Fibroblast of lung (primary cell): Measurements from ENCODE around the gene SSX2. TPM values are rescaled to one million over a fixed set of nuclear protein-coding genes. Genes with fewer than 3 reads are reported as not detected.
"Not testable (repeated sequence)": the region's sequence is repeated elsewhere in the genome, so short reads cannot be mapped to it uniquely, and the experiment has no call there.

ENCODE experiments used
- DNase-seq, 2 donors: peaks; one replicate each; pipeline versions ENCODE4 v3.0.0 to v3.0.0-alpha.2; 2010; ENCODE audit warnings: low read depth in 2 of 2
- H2AFZ ChIP-seq: 2 replicates; pipeline ENCODE4 v1.5.1; 2012; ENCODE audit warnings: low read length, control low read depth, inconsistent platforms
- H3K27ac ChIP-seq: 2 replicates; pipeline ENCODE4 v1.5.1; 2011; ENCODE audit warnings: low read length, control low read depth; ENCODE audit not compliant: insufficient read depth
- H3K27me3 ChIP-seq: 2 replicates; pipeline ENCODE4 v1.5.1; 2011; ENCODE audit warnings: mild to moderate bottlenecking, low read length; ENCODE audit not compliant: control insufficient read depth, insufficient read depth
- H3K36me3 ChIP-seq: 2 replicates; pipeline ENCODE4 v1.5.1; 2011; ENCODE audit warnings: low read length; ENCODE audit not compliant: control insufficient read depth, insufficient read depth
- H3K4me1 ChIP-seq: 2 replicates; pipeline ENCODE4 v1.5.1; 2011; ENCODE audit warnings: low read length; ENCODE audit not compliant: control insufficient read depth, insufficient read depth; ENCODE audit errors: extremely low read depth
- H3K4me2 ChIP-seq: 2 replicates; pipeline ENCODE4 v1.5.1; 2011; ENCODE audit warnings: low read length, control low read depth; ENCODE audit not compliant: insufficient read depth; ENCODE audit errors: extremely low read depth
- H3K4me3 ChIP-seq, 4 experiments: fragments of 200-600 bp in 1 of 4; sonication (generic) in 1 of 4; replicated peaks in 1 of 4; 2 replicates each; pipeline ENCODE4 v1.5.1; 2011 to 2016; ENCODE audit warnings: low read length in 4 of 4, low read depth in 3 of 4, mild to moderate bottlenecking in 3 of 4, control low read depth in 2 of 4, inconsistent platforms in 1 of 4, mixed read lengths in 1 of 4; ENCODE audit not compliant: insufficient read depth in 1 of 4; ENCODE audit errors: control extremely low read depth in 1 of 4
- H3K79me2 ChIP-seq: 2 replicates; pipeline ENCODE4 v1.5.1; 2012; ENCODE audit warnings: mild to moderate bottlenecking, low read length, inconsistent platforms; ENCODE audit not compliant: control insufficient read depth, insufficient read depth
- H3K9ac ChIP-seq: 2 replicates; pipeline ENCODE4 v1.5.1; 2011; ENCODE audit warnings: mild to moderate bottlenecking, low read length, control low read depth; ENCODE audit not compliant: insufficient read depth
- H3K9me3 ChIP-seq: 2 replicates; pipeline ENCODE4 v1.5.1; 2012; ENCODE audit warnings: low read depth, low read length; ENCODE audit not compliant: control insufficient read depth, insufficient read depth
- H4K20me1 ChIP-seq: 2 replicates; pipeline ENCODE4 v1.5.1; 2011; ENCODE audit warnings: low read length; ENCODE audit not compliant: control insufficient read depth, insufficient read depth; ENCODE audit errors: extremely low read depth
- polyA minus RNA-seq: library from RNA; depleted of rRNA, polyadenylated mRNA; stranded (reverse); fragments of >200 nt; gene quantifications from 2 replicates; pipeline ENCODE4 v1.2.3, GENCODE V29; 2011; ENCODE audit warnings: low replicate concordance
- polyA plus RNA-seq, 2 donors: library from polyadenylated mRNA; depleted of rRNA in 1 of 2; stranded (reverse) in 1 of 2; unstranded in 1 of 2; fragments of >200 nt; gene quantifications; 2 replicates each; pipeline ENCODE4 v1.2.1, GENCODE V29; 2011 to 2012; ENCODE audit warnings: missing spikeins in 1 of 2
- total RNA-seq: library from RNA; depleted of rRNA; stranded (reverse); fragments of >200 nt; gene quantifications from 2 replicates; pipeline ENCODE4 v1.2.1, GENCODE V29; 2014

SSX2 gene
- total RNA-seq (not detected in 2 replicates), polyA plus RNA-seq (not detected in 2 replicates), polyA minus RNA-seq (not detected in 2 replicates)
- polyA plus RNA-seq (2012), result not detected in 2 replicates

DNA sequence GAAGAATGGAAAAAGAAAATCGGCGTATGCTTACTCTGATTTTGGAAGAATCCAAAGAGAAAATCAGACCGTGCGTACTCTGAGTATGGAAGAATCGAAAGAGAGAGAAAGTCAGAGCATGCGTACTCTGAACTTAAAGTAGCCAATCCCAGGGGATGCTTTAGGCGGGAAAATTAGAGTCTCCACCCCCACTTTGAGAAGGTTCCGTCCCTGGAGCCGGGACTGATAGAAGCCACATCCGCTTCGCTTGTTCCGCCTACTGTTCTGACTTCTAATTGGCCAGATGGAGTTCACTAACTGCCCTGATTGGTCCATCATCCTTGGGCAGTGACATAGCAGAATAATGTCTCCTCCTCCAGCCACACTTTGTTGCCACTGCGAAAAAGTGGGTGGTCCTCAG, at the start of gene SSX2:
TSS of gene SSX2 (minus strand) at position 101 of the 400 bp plus-strand sequence. CDS start 1,429 bp downstream, outside the sequence.
- H3K36me3 ChIP-seq, H3K4me2 ChIP-seq, H3K9me3 ChIP-seq, H4K20me1 ChIP-seq, H2AFZ ChIP-seq, H3K27me3 ChIP-seq, H3K4me1 ChIP-seq, H3K9ac ChIP-seq, H3K27ac ChIP-seq, DNase-seq, H3K79me2 ChIP-seq, H3K4me3 ChIP-seq: not testable (repeated sequence)

DNA sequence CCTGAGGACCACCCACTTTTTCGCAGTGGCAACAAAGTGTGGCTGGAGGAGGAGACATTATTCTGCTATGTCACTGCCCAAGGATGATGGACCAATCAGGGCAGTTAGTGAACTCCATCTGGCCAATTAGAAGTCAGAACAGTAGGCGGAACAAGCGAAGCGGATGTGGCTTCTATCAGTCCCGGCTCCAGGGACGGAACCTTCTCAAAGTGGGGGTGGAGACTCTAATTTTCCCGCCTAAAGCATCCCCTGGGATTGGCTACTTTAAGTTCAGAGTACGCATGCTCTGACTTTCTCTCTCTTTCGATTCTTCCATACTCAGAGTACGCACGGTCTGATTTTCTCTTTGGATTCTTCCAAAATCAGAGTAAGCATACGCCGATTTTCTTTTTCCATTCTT, 44.0 kb upstream of the SSX2 start, which contains the start of gene SSX2B:
TSS of gene SSX2B (plus strand) at position 301 of the 400 bp plus-strand sequence. CDS start 1,429 bp downstream, outside the sequence.
- H3K9me3 ChIP-seq, H2AFZ ChIP-seq, H3K27ac ChIP-seq, H3K79me2 ChIP-seq, H3K27me3 ChIP-seq, H3K4me1 ChIP-seq, DNase-seq, H3K36me3 ChIP-seq, H3K9ac ChIP-seq, H4K20me1 ChIP-seq, H3K4me3 ChIP-seq, H3K4me2 ChIP-seq: not testable (repeated sequence)

- not testable (repeated sequence) for H3K9ac ChIP-seq, H3K4me1 ChIP-seq, H3K27me3 ChIP-seq, H2AFZ ChIP-seq, H3K79me2 ChIP-seq, H3K27ac ChIP-seq, H3K36me3 ChIP-seq, H3K4me2 ChIP-seq, H3K4me3 ChIP-seq, H3K9me3 ChIP-seq, DNase-seq, H4K20me1 ChIP-seq
Observed at GRCh38 chrX:52692034-52692433, 14.9 kb downstream of the SSX2 start.

DNA sequence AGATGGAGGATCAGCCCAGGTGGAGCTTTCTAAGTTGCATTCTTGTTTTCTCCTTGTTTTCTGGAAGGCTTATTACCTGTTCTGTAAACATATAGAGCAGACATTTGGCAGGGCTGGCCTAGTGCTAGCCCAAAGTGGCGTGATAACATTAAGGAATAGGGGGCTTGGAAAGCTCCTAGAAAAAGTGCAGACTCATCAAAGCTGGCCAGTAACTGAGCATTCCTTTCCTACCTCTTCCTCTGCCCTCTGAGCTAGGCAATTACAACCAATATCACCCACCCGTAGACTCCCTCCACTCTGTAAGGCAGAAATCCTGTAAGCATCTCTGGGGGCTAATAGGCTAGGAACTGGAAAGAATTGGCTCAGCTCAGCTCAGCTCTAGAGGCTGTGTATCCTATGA, 44.8 kb downstream of the SSX2 start:
- H3K27ac ChIP-seq, H3K36me3 ChIP-seq, H4K20me1 ChIP-seq, H3K9ac ChIP-seq, H3K27me3 ChIP-seq, H3K4me3 ChIP-seq, H3K79me2 ChIP-seq, H3K4me1 ChIP-seq, H3K4me2 ChIP-seq, H3K9me3 ChIP-seq, H2AFZ ChIP-seq, DNase-seq: not testable (repeated sequence)

DNA sequence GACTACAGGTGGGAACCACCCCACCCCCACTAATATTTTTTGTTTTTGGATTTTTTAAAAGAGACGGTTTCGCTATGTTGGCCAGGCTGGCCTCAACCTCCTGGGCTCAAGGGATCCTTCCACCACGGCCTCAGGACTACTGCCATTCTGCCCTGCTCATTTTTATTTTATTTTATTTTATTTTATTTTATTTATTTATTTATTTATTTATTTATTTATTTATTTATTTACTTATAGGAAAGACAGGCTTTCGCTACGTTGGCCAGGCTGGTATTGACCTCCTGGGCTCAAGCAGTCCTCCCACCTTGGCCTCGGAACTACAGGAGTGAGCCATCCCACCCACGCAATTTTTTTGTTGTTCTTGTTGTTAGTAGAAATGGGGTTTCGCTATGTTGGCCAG, 51.5 kb downstream of the SSX2 start:
- not testable (repeated sequence) for H3K4me1 ChIP-seq, H3K27ac ChIP-seq, H4K20me1 ChIP-seq, H3K4me3 ChIP-seq, H3K4me2 ChIP-seq, H3K9me3 ChIP-seq, H3K36me3 ChIP-seq, H3K27me3 ChIP-seq, H3K9ac ChIP-seq, H3K79me2 ChIP-seq, H2AFZ ChIP-seq, DNase-seq

DNA sequence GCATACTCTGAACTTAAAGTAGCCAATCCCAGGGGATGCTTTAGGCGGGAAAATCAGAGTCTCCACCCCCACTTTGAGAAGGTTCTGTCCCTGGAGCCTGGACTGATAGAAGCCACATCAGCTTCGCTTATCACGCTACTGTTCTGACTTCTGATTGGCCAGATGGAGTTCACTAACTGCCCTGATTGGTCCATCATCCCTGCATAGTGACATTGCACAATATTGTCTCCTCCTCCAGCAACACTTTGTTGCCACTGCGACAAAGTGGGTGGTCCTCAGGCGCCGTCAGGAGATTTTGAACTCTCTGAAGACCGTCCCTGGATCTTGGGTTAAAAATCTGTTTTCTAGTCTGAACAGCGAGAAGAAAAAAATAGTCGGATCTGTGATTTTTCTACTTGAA, 52.2 kb downstream of the SSX2 start, which contains the start of gene SSX7:
TSS of gene SSX7 (minus strand) at position 101 of the 400 bp plus-strand sequence. CDS start 1,428 bp downstream, outside the sequence.
- not testable (repeated sequence) for H3K79me2 ChIP-seq, H3K27ac ChIP-seq, H4K20me1 ChIP-seq, DNase-seq, H3K4me1 ChIP-seq, H3K9ac ChIP-seq, H3K36me3 ChIP-seq, H2AFZ ChIP-seq, H3K4me3 ChIP-seq, H3K9me3 ChIP-seq, H3K4me2 ChIP-seq, H3K27me3 ChIP-seq

DNA sequence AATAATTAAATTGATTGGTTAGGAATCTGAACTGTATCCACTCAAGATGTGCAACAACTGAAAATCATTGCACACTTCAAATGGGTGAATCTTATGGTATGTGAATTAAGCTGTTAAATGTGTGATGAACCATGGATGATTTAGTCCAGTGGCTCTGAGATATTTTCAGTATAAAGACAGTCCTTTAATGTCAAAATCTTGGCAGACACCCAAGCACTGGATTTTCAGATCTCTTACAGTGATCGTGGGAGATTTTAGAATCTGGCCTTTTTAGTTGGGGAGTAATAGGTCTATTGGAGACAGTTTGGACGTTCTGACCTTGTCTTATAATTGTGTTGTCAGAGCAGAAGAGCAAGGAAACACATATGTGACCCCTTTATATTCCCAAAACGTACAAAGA, 56.3 kb downstream of the SSX2 start:
- H3K4me1 ChIP-seq, H2AFZ ChIP-seq, DNase-seq, H3K36me3 ChIP-seq, H3K4me2 ChIP-seq, H3K79me2 ChIP-seq, H4K20me1 ChIP-seq, H3K4me3 ChIP-seq, H3K27me3 ChIP-seq, H3K9me3 ChIP-seq, H3K27ac ChIP-seq, H3K9ac ChIP-seq: not testable (repeated sequence)
